SH-SY5Y (cell line): Measurements from ENCODE around the gene FUBP1.

Source experiments
- GATA2 ChIP-seq: IDR thresholded peaks from 2 replicates; pipeline ENCODE4 v1.6.1; 2011; ENCODE audit warnings: mild to moderate bottlenecking, low read depth, low read length
- GATA3 ChIP-seq: IDR thresholded peaks from 2 replicates; pipeline ENCODE4 v1.6.1; 2011; ENCODE audit warnings: low read depth, mild to moderate bottlenecking, low read length, moderate library complexity

- TF ChIP-seq GATA2 (no peak), GATA3 (no peak)
Observed at GRCh38 chr1:77958391-77958790, 20.5 kb downstream of the FUBP1 start.
